ENCODE measurements around the gene GLRX. TPM values are rescaled to one million over a fixed set of nuclear protein-coding genes. Genes with fewer than 3 reads are reported as not detected.

The GLRX gene
- total and polyA plus RNA-seq, 10 of the 15 experiments (the other 5 are each of a cell fraction or from before 2014, with no cell fraction given): 63.0 to 366 (median 186) TPM

DNA sequence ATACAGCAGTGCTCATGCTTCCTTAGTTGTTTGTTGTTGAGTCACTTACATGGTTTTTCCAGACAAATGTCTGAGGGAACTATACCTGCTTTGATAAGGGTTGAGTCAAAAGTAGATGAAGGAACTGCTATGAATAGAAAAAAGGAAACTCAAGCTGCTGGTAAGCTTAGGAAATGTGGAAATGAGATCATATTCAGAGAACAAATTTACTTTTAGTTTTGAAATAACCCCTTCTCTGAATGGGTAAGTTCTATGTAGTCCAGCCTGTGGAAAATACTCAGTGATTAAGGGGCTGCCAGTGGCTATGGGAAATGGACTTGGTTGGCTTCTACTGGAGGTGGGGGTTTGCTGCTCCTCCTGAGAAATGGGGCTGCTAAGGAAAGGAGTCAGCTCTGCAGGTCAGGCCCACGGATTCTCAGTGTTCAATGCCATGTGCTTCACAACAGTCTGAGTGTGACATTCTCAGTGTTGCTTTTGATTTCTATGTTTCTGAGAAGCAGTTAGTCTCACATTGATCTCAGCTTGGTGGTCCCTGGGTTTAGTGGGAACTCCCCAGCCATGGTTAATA lies 47.7 kb upstream of the GLRX start:
- RAD21 ChIA-PET (ENCODE audit: unreplicated experiment): interaction anchor here (0.6 to 5.6 kb wide), 40 partner anchors 9 to 570 kb away, joined by 3 to 42 read pairs (median 4); partner anchors contain the start of genes ELL2 and RFESD
- FAIRE-seq: peak; percentile 92
- H3K27ac ChIP-seq (ENCODE audit: control insufficient read depth, insufficient read depth): peak overlapping the region; percentile 82
- H3K27me3 ChIP-seq (replicated peaks in 1 of 2; ENCODE audit: control insufficient read depth in 2 of 2, insufficient read depth in 2 of 2, low read length in 1 of 2): no peaks in the 10 kb centered on the region
- H4K20me1 ChIP-seq (ENCODE audit: control insufficient read depth, insufficient read depth): no peaks in the 10 kb centered on the region
- no peaks in the 10 kb centered on the region for H3K36me3 ChIP-seq (ENCODE audit: control insufficient read depth in 2 of 2, insufficient read depth in 2 of 2, low read length in 1 of 2)
- DNase-seq (ENCODE audit: low read depth, low spot score): peak; percentile 65
- H3K79me2 ChIP-seq (ENCODE audit: control insufficient read depth, insufficient read depth, low read length): no peaks in the 10 kb centered on the region
- H3K4me2 ChIP-seq (ENCODE audit: control insufficient read depth, insufficient read depth): peak overlapping the region; percentile 86
- SMC1A ChIA-PET (ENCODE audit: uncharacterized antibody, unreplicated experiment): interaction anchor here (0.6 to 8.1 kb wide), 32 partner anchors 8 to 467 kb away, joined by 3 to 62 read pairs (median 6); partner anchors contain the start of gene GLRX
- BruUV-seq (replicated peaks): no TSS peak
- peak overlapping the region; percentile 54; the same call in 1 of the 2 replicates for H3K4me3 ChIP-seq
- in situ Hi-C loops (cut with MboI) (no loop called here), intact Hi-C loops (cut with micrococcal nuclease; ENCODE audit: unreplicated experiment) (loop anchor here (2.0 kb wide), 2 partner anchors 55 to 91 kb away; partner anchors contain the start of gene ELL2)
- peaks cover 24% of the 10 kb centered on the region for H3K4me1 ChIP-seq (ENCODE audit: control insufficient read depth, insufficient read depth, low read length)
- ATAC-seq: peak; percentile 84
- POLR2A ChIA-PET: interaction anchor here (0.5 to 3.6 kb wide), 18 partner anchors 9 to 450 kb away, joined by 3 to 20 read pairs (median 6); partner anchors contain the start of gene ELL2
- no peaks in the 10 kb centered on the region; the same call in 2 of the 3 replicates for H3K9me3 ChIP-seq (replicated peaks; ENCODE audit: control insufficient read depth, insufficient read depth, low read length)
- 0% methylated on average over 1 of the region's 1 CpG for WGBS (ENCODE audit: insufficient coverage, insufficient replicate concordance, low lambda C conversion rate, missing lambda C conversion rate)
- CTCF ChIA-PET: interaction anchor here (1.0 to 3.8 kb wide), 20 partner anchors 9 to 569 kb away, joined by 3 to 23 read pairs (median 5); no protein-coding TSS in a partner anchor
- H2AFZ ChIP-seq (ENCODE audit: control insufficient read depth, low read depth, low read length): peak overlapping the region; percentile 65
- H3K9ac ChIP-seq (ENCODE audit: control insufficient read depth, insufficient read depth, low read length): peak overlapping the region; percentile 36
- TF ChIP-seq RUNX3 (IDR thresholded peaks at IDR 0.05; ENCODE audit: low read length) (peak; percentile 87), SP1 (IDR thresholded peaks at IDR 0.05; ENCODE audit: low read depth, low read length) (peak; percentile 27), SIN3A (IDR thresholded peaks at IDR 0.05; ENCODE audit: low read depth, low read length) (no peak), MEF2B (IDR thresholded peaks at IDR 0.05; ENCODE audit: partially characterized antibody, poor library complexity, severe bottlenecking) (peak; percentile 84), PML (IDR thresholded peaks at IDR 0.05; ENCODE audit: low read length) (0 out of 2 replicates have a peak, but pooled peaks have one; percentile 68), ZSCAN29 (IDR thresholded peaks at IDR 0.05) (no peak), ATF2 (IDR thresholded peaks at IDR 0.05; ENCODE audit: low read length) (peak; percentile 96), EED (IDR thresholded peaks at IDR 0.05; ENCODE audit: low read depth) (peak; percentile 98), BCL11A (IDR thresholded peaks at IDR 0.05; ENCODE audit: low read depth, low read length) (peak; percentile 69; the same call in 1 of the 2 replicates), CEBPZ (IDR thresholded peaks at IDR 0.05; ENCODE audit: low read depth, low read length) (no peak), ATF7 (IDR thresholded peaks at IDR 0.05; ENCODE audit: low read depth) (peak; percentile 92), DPF2 (IDR thresholded peaks at IDR 0.05) (peak; percentile 78), SREBF1 (IDR thresholded peaks at IDR 0.05; ENCODE audit: low read length) (no peak), HDAC6 (IDR thresholded peaks at IDR 0.05; ENCODE audit: unreplicated experiment) (no peak), CUX1 (IDR thresholded peaks at IDR 0.05; ENCODE audit: insufficient replicate concordance, low read depth, low read length) (no peak)
